GM19025 (cell line): Measurements from ENCODE around the gene ASPSCR1.
"Not testable (repeated sequence)": the region's sequence is repeated elsewhere in the genome, so short reads cannot be mapped to it uniquely, and the experiment has no call there.

Experiments
- ATAC-seq: cut with Tn5 transposase; IDR thresholded peaks from one replicate; pipeline ENCODE4 v1.9.1; 2021; ENCODE audit warnings: mild to moderate bottlenecking, low read depth, moderate library complexity; ENCODE audit not compliant: unreplicated experiment

The ASPSCR1 gene

GRCh38 chr17:82035956-82036633 lies 58.7 kb downstream of the ASPSCR1 start:
- ATAC-seq: no peak

- no peak for ATAC-seq
These were observed 59.2 kb downstream of the ASPSCR1 start for GRCh38 chr17:82036634-82037091.

- ATAC-seq: peak; percentile 85
These were observed 59.9 kb downstream of the ASPSCR1 start, which contains the start of gene DCXR for GRCh38 chr17:82037092-82037888. TSS of gene DCXR (minus strand) at chr17:82037697. CDS start at chr17:82037682, 15 bp downstream.

- ATAC-seq: no peak
These were observed 60.4 kb downstream of the ASPSCR1 start for GRCh38 chr17:82037889-82038195.

GRCh38 chr17:82038796-82039409 lies 61.5 kb downstream of the ASPSCR1 start:
- ATAC-seq: not testable (repeated sequence)

GRCh38 chr17:82039695-82040299 lies 62.4 kb downstream of the ASPSCR1 start:
- no peak for ATAC-seq

- ATAC-seq: no peak
These were observed 63.9 kb downstream of the ASPSCR1 start for GRCh38 chr17:82041144-82041814.

- no peak for ATAC-seq
These were observed 65.2 kb downstream of the ASPSCR1 start for GRCh38 chr17:82042649-82043048.

- no peak for ATAC-seq
These were observed 66.1 kb downstream of the ASPSCR1 start for GRCh38 chr17:82043507-82043906.

GRCh38 chr17:82045936-82046484 lies 68.6 kb downstream of the ASPSCR1 start:
- no peak for ATAC-seq

- no peak for ATAC-seq
These were observed 69.5 kb downstream of the ASPSCR1 start for GRCh38 chr17:82046903-82047302.

- no peak for ATAC-seq
These were observed 70.0 kb downstream of the ASPSCR1 start for GRCh38 chr17:82047379-82047778.

GRCh38 chr17:82047914-82048570 lies 70.6 kb downstream of the ASPSCR1 start:
- no peak for ATAC-seq

- ATAC-seq: no peak
These were observed 71.1 kb downstream of the ASPSCR1 start for GRCh38 chr17:82048571-82048971.

- ATAC-seq: no peak
These were observed 71.7 kb downstream of the ASPSCR1 start for GRCh38 chr17:82049106-82049505.

GRCh38 chr17:82049521-82049971 lies 72.1 kb downstream of the ASPSCR1 start:
- ATAC-seq: no peak

- no peak for ATAC-seq
These were observed 72.8 kb downstream of the ASPSCR1 start for GRCh38 chr17:82050152-82050760.

- ATAC-seq: peak; percentile 18
These were observed 73.6 kb downstream of the ASPSCR1 start for GRCh38 chr17:82050761-82051641.
